ENCODE results near the gene RAB25.

RAB25 gene

DNA sequence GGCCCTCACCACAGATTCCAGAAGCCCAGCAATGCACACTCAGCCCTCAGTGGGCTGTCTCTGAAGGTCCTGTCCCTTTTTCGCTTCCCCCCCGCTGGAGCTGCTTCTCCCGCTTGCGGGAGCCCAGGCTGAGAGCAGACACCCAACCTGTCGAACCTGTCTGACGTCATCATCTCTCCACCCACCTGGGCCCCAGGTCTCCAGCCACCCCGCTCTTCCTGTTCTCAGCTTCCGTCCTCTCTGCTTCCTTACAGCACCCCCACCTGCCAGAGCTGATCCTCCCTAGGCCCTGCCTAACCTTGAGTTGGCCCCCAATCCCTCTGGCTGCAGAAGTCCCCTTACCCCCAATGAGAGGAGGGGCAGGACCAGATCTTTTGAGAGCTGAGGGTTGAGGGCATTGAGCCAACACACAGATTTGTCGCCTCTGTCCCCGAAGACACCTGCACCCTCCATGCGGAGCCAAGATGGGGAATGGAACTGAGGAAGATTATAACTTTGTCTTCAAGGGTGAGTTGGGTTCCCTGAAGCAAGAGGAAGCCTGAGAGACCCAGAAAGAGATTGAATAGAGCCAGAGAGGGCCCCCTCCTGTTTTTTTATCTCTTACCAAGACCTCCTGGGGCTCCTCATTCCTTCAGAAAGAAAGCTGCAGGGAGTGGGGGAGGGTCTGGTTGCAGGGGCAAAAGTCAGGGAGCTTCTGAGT is at the start of gene RAB25:
TSS of gene RAB25 (plus strand) at position 224 of the 700 bp plus-strand sequence. CDS start at position 465, 241 bp downstream.
- DNase-seq (ENCODE audit: low spot score) (peak; percentile 86), ATAC-seq (ENCODE audit: low read depth) (peak; percentile 93)
- TF ChIP-seq, protein P1, sequence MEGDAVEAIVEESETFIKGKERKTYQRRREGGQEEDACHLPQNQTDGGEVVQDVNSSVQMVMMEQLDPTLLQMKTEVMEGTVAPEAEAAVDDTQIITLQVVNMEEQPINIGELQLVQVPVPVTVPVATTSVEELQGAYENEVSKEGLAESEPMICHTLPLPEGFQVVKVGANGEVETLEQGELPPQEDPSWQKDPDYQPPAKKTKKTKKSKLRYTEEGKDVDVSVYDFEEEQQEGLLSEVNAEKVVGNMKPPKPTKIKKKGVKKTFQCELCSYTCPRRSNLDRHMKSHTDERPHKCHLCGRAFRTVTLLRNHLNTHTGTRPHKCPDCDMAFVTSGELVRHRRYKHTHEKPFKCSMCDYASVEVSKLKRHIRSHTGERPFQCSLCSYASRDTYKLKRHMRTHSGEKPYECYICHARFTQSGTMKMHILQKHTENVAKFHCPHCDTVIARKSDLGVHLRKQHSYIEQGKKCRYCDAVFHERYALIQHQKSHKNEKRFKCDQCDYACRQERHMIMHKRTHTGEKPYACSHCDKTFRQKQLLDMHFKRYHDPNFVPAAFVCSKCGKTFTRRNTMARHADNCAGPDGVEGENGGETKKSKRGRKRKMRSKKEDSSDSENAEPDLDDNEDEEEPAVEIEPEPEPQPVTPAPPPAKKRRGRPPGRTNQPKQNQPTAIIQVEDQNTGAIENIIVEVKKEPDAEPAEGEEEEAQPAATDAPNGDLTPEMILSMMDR (IDR thresholded peaks at IDR 0.05; ENCODE audit: poor library complexity, severe bottlenecking), result no peak
- Histone ChIP-seq H3K36me3 (ENCODE audit: low read depth) (peaks cover 17% of the 10 kb centered on the region), H3K4me1 (ENCODE audit: insufficient read depth, poor library complexity, severe bottlenecking) (peaks cover 2% of the 10 kb centered on the region), H3K27ac (ENCODE audit: poor library complexity, severe bottlenecking) (peak within 1 kb of the TSS; percentile 62), H3K9me3 (ENCODE audit: severe bottlenecking) (no peaks in the 10 kb centered on the region), H3K4me3 (ENCODE audit: severe bottlenecking) (peak within 1 kb of the TSS; percentile 47), H3K27me3 (ENCODE audit: insufficient read depth, poor library complexity, severe bottlenecking) (no peaks in the 10 kb centered on the region)

GRCh38 chr1:156012051-156012817 is 48.7 kb upstream of the RAB25 start:
- Histone ChIP-seq H3K27me3 (ENCODE audit: insufficient read depth, poor library complexity, severe bottlenecking) (no peaks in the 10 kb centered on the region), H3K27ac (ENCODE audit: poor library complexity, severe bottlenecking) (no peak overlapping the region), H3K4me3 (ENCODE audit: severe bottlenecking) (no peak overlapping the region), H3K4me1 (ENCODE audit: insufficient read depth, poor library complexity, severe bottlenecking) (no peaks in the 10 kb centered on the region), H3K36me3 (ENCODE audit: low read depth) (peaks cover 86% of the 10 kb centered on the region), H3K9me3 (ENCODE audit: severe bottlenecking) (no peaks in the 10 kb centered on the region)
- ATAC-seq (ENCODE audit: low read depth), result no peak
- TF ChIP-seq, protein P1 (IDR thresholded peaks at IDR 0.05; ENCODE audit: poor library complexity, severe bottlenecking), result no peak
- DNase-seq (ENCODE audit: low spot score), result no peak

DNA sequence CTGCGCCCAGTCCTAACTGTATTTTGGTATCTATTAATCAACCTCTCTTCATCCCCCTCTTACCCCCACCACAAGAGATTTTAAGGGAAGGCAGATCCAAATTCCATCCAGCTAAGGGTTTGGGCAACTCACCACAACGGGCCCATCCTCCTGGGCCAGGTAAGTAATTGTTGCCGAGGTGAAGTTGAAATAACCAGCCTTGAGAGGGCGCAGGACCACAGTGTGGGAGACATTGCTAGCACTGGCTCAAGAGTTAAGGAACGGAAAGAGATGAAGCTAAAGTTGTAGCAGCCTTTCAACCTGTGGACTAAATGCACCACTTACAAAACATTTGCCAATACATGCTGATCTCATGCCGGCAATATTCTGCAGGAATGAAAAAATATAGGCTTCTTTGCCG is 46.1 kb upstream of the RAB25 start:
- no peak overlapping the region for H3K4me3 ChIP-seq (ENCODE audit: severe bottlenecking)
- no peaks in the 10 kb centered on the region for H3K9me3 ChIP-seq (ENCODE audit: severe bottlenecking)
- ATAC-seq (ENCODE audit: low read depth) (no peak), DNase-seq (ENCODE audit: low spot score) (no peak)
- H3K27me3 ChIP-seq (ENCODE audit: insufficient read depth, poor library complexity, severe bottlenecking), result no peaks in the 10 kb centered on the region
- H3K27ac ChIP-seq (ENCODE audit: poor library complexity, severe bottlenecking), result no peak overlapping the region
- peaks cover 2% of the 10 kb centered on the region for H3K4me1 ChIP-seq (ENCODE audit: insufficient read depth, poor library complexity, severe bottlenecking)
- H3K36me3 ChIP-seq (ENCODE audit: low read depth), result peaks cover 97% of the 10 kb centered on the region
- TF ChIP-seq, protein P1 (IDR thresholded peaks at IDR 0.05; ENCODE audit: poor library complexity, severe bottlenecking), result no peak

DNA sequence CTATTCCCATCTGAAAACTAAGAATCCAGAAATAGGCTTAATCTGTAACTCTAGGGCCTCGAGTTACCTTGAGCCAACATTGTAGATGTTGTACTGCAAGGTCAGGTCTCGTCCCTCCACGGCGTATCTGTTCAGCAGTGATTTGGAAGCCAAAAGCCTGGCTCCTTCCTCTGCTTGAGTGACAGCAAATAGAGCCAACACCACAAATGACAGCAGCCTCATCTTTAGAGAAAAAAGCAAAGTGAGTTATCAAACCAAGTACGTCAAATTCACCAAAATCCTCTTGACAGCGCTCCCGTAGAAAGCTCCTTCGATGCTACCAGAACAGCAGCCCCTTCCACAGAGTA is 41.0 kb upstream of the RAB25 start:
- TF ChIP-seq, protein P1 (IDR thresholded peaks at IDR 0.05; ENCODE audit: poor library complexity, severe bottlenecking), result no peak
- Histone ChIP-seq H3K9me3 (ENCODE audit: severe bottlenecking) (no peaks in the 10 kb centered on the region), H3K27ac (ENCODE audit: poor library complexity, severe bottlenecking) (peak overlapping the region; percentile 47), H3K4me1 (ENCODE audit: insufficient read depth, poor library complexity, severe bottlenecking) (peaks cover 4% of the 10 kb centered on the region), H3K27me3 (ENCODE audit: insufficient read depth, poor library complexity, severe bottlenecking) (no peaks in the 10 kb centered on the region), H3K36me3 (ENCODE audit: low read depth) (peaks cover 49% of the 10 kb centered on the region), H3K4me3 (ENCODE audit: severe bottlenecking) (peak overlapping the region; percentile 78)
- no peak for ATAC-seq (ENCODE audit: low read depth)
- no peak for DNase-seq (ENCODE audit: low spot score)

Data from RWPE2 (cell line).